HG03342 (cell line): ENCODE results near the gene HABP2.

Source experiments
- ATAC-seq: cut with Tn5 transposase; IDR thresholded peaks from one replicate; pipeline ENCODE4 v1.9.1; 2021; ENCODE audit warnings: mild to moderate bottlenecking, moderate library complexity; ENCODE audit not compliant: unreplicated experiment

HABP2 gene

GRCh38 chr10:113600569-113600968 is 47.7 kb downstream of the HABP2 start:
- no peak for ATAC-seq

- ATAC-seq = no peak
Measured at GRCh38 chr10:113603057-113603777, 50.4 kb downstream of the HABP2 start.

- no peak for ATAC-seq
Measured at GRCh38 chr10:113604572-113604971, 51.7 kb downstream of the HABP2 start.

- ATAC-seq = no peak
Measured at GRCh38 chr10:113605268-113605978, 52.6 kb downstream of the HABP2 start.

- ATAC-seq = no peak
Measured at GRCh38 chr10:113609704-113610108, 56.9 kb downstream of the HABP2 start.

GRCh38 chr10:113610631-113611601 is 58.1 kb downstream of the HABP2 start:
- ATAC-seq = no peak

GRCh38 chr10:113612154-113612553 is 59.3 kb downstream of the HABP2 start:
- no peak for ATAC-seq

GRCh38 chr10:113613427-113613826 is 60.6 kb downstream of the HABP2 start:
- ATAC-seq = no peak

- no peak for ATAC-seq
Measured at GRCh38 chr10:113613977-113614690, 61.3 kb downstream of the HABP2 start.

GRCh38 chr10:113616244-113617074 is 63.6 kb downstream of the HABP2 start:
- no peak for ATAC-seq

- no peak for ATAC-seq
Measured at GRCh38 chr10:113617086-113617485, 64.2 kb downstream of the HABP2 start.

- no peak for ATAC-seq
Measured at GRCh38 chr10:113618338-113618737, 65.5 kb downstream of the HABP2 start.

- no peak for ATAC-seq
Measured at GRCh38 chr10:113619401-113619800, 66.5 kb downstream of the HABP2 start.

- no peak for ATAC-seq
Measured at GRCh38 chr10:113620511-113620910, 67.7 kb downstream of the HABP2 start.

GRCh38 chr10:113620936-113621335 is 68.1 kb downstream of the HABP2 start:
- no peak for ATAC-seq

GRCh38 chr10:113621799-113622198 is 68.9 kb downstream of the HABP2 start:
- no peak for ATAC-seq

GRCh38 chr10:113622831-113623230 is 70.0 kb downstream of the HABP2 start:
- ATAC-seq = no peak

- ATAC-seq = no peak
Measured at GRCh38 chr10:113625461-113626186, 72.8 kb downstream of the HABP2 start.

- ATAC-seq = no peak
Measured at GRCh38 chr10:113626809-113627355, 74.0 kb downstream of the HABP2 start.
